ENCODE measurements around the gene GUCY1A2.

GRCh38 chr11:106745941-106746340 is 272.3 kb downstream of the GUCY1A2 start:
- no peak for TF ChIP-seq POLR2AphosphoS5 (IDR thresholded peaks at IDR 0.05; ENCODE audit: low read depth, low read length)
- no peak for TF ChIP-seq SPI1 (IDR thresholded peaks at IDR 0.05; ENCODE audit: low read depth, low read length)
- no peak for TF ChIP-seq TAF1 (IDR thresholded peaks at IDR 0.05; ENCODE audit: low read depth, low read length)
